Smooth muscle cell (in vitro differentiated cells): ENCODE measurements around the gene PROS1. TPM values are rescaled to one million over a fixed set of nuclear protein-coding genes. Genes with fewer than 3 reads are reported as not detected.
A peak's percentile ranks its signal among the peaks of the same experiment; 100 is the strongest.

ENCODE experiments used
- DNase-seq: peaks from one replicate; lab custom pipeline; 2025; ENCODE audit not compliant: unreplicated experiment; lab: John Stamatoyannopoulos, UW
- H2AFZ ChIP-seq: fragments of 200-600 bp; sonication (generic); 2 replicates; pipeline ENCODE4 v1.6.0; 2016; ENCODE audit warnings: antibody characterized with exemption, low read depth, mild to moderate bottlenecking
- H3F3A ChIP-seq: fragments of 200-600 bp; sonication (generic); 2 replicates; pipeline ENCODE4 v1.6.0; 2017; ENCODE audit warnings: antibody characterized with exemption, low read depth
- H3K27ac ChIP-seq: fragments of 200-600 bp; sonication (generic); 2 replicates; pipeline ENCODE4 v1.5.1; 2016; ENCODE audit warnings: low read depth, mild to moderate bottlenecking
- H3K27me3 ChIP-seq: fragments of 200-600 bp; sonication (generic); 2 replicates; pipeline ENCODE4 v1.6.1; 2016; ENCODE audit warnings: low read depth, mild to moderate bottlenecking
- H3K36me3 ChIP-seq: fragments of 200-600 bp; sonication (generic); 2 replicates; pipeline ENCODE4 v1.5.1; 2016; ENCODE audit warnings: low read depth
- H3K4me1 ChIP-seq: fragments of 200-600 bp; sonication (generic); 2 replicates; pipeline ENCODE4 v1.5.1; 2016; ENCODE audit warnings: low read depth
- H3K4me2 ChIP-seq: fragments of 200-600 bp; sonication (generic); 2 replicates; pipeline ENCODE4 v1.6.0; 2016; ENCODE audit warnings: mild to moderate bottlenecking
- H3K4me3 ChIP-seq: fragments of 200-600 bp; sonication (generic); 2 replicates; pipeline ENCODE4 v1.5.1; 2016; ENCODE audit warnings: mild to moderate bottlenecking
- H3K79me2 ChIP-seq: fragments of 200-600 bp; sonication (generic); 2 replicates; pipeline ENCODE4 v1.6.0; 2016; ENCODE audit warnings: low read depth, mild to moderate bottlenecking
- H3K9ac ChIP-seq: fragments of 200-600 bp; sonication (generic); 2 replicates; pipeline ENCODE4 v1.6.0; 2016; ENCODE audit warnings: low read depth
- H3K9me3 ChIP-seq: fragments of 200-600 bp; sonication (generic); replicated peaks from 2 replicates; pipeline ENCODE4 v1.5.1; 2016; ENCODE audit warnings: low read depth
- H4K20me1 ChIP-seq: fragments of 200-600 bp; sonication (generic); 2 replicates; pipeline ENCODE4 v1.6.0; 2016; ENCODE audit warnings: low read depth
- CTCF ChIP-seq: fragments of 200-600 bp; sonication (generic); IDR thresholded peaks from 2 replicates; pipeline ENCODE4 v1.5.1; 2017; ENCODE audit warnings: borderline replicate concordance, mild to moderate bottlenecking, antibody characterized with exemption; ENCODE audit not compliant: insufficient read depth, poor library complexity, severe bottlenecking
- WGBS: methylation state at CpG from one replicate; pipeline ENCODE4 v1.1.7; 2016; ENCODE audit warnings: low lambda C conversion rate; 5-methylcytosine and 5-hydroxymethylcytosine counted together
- polyA plus RNA-seq: library from polyadenylated mRNA; unstranded; fragments of >200 nt; fragmentation: Nextera tagmentation; extraction: Ambion mirVana; gene quantifications from 2 replicates; pipeline ENCODE4 v1.2.1, GENCODE V29; 2016
- total RNA-seq: library from RNA; depleted of rRNA; stranded (reverse); fragments of >200 nt; gene quantifications from 2 replicates; pipeline ENCODE4 v1.2.3, GENCODE V29; 2014

Gene PROS1
- total and polyA plus RNA-seq, 2 experiments from 2014 or later, result 10.1 to 16.8 TPM

DNA sequence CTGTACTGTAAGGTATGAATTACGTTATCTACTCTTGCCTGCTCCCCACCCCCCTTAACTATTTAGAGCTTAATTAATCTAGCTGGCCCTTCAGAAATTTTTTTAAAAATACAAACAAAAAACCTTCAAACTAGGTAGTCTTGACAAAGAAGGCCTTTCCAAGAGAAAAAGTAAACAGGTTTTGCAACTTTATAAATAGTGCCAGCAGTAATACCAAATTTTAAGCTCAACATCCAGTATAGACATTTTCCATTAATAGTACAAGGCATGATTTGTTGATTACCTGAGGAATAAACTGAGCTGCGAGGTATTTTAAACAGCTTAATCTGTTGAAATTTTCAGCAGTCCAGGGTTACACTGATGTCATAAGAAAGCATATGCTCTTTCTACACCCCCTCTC is 34.6 kb upstream of the PROS1 start:
- Histone ChIP-seq H2AFZ (no peak overlapping the region), H3K36me3 (no peaks in the 10 kb centered on the region), H3K9ac (no peak overlapping the region), H4K20me1 (no peaks in the 10 kb centered on the region), H3K9me3 (no peaks in the 10 kb centered on the region), H3K4me1 (peaks cover 4% of the 10 kb centered on the region), H3K27me3 (no peaks in the 10 kb centered on the region), H3F3A (no peaks in the 10 kb centered on the region), H3K27ac (no peak overlapping the region), H3K4me2 (no peak overlapping the region), H3K79me2 (no peaks in the 10 kb centered on the region), H3K4me3 (no peak overlapping the region)
- WGBS, result 96% methylated on average over 2 of the region's 2 CpGs
- no peak for TF ChIP-seq CTCF
- no peak for DNase-seq

GRCh38 chr3:94004301-94004910 is 30.7 kb upstream of the PROS1 start:
- H2AFZ ChIP-seq, result peak overlapping the region; percentile 76
- H3K27me3 ChIP-seq, result no peaks in the 10 kb centered on the region
- no peaks in the 10 kb centered on the region for H3K9me3 ChIP-seq
- WGBS, result 20% methylated on average over 4 of the region's 4 CpGs
- peak; percentile 73 for TF ChIP-seq CTCF
- no peak for DNase-seq
- H3K9ac ChIP-seq, result peak overlapping the region; percentile 70
- H3K4me2 ChIP-seq, result peak overlapping the region; percentile 86
- H3K27ac ChIP-seq, result no peak overlapping the region
- H4K20me1 ChIP-seq, result no peaks in the 10 kb centered on the region
- no peaks in the 10 kb centered on the region for H3K79me2 ChIP-seq
- H3K4me3 ChIP-seq, result peak overlapping the region; percentile 53
- no peaks in the 10 kb centered on the region for H3F3A ChIP-seq
- H3K4me1 ChIP-seq, result peaks cover 4% of the 10 kb centered on the region
- H3K36me3 ChIP-seq, result no peaks in the 10 kb centered on the region

DNA sequence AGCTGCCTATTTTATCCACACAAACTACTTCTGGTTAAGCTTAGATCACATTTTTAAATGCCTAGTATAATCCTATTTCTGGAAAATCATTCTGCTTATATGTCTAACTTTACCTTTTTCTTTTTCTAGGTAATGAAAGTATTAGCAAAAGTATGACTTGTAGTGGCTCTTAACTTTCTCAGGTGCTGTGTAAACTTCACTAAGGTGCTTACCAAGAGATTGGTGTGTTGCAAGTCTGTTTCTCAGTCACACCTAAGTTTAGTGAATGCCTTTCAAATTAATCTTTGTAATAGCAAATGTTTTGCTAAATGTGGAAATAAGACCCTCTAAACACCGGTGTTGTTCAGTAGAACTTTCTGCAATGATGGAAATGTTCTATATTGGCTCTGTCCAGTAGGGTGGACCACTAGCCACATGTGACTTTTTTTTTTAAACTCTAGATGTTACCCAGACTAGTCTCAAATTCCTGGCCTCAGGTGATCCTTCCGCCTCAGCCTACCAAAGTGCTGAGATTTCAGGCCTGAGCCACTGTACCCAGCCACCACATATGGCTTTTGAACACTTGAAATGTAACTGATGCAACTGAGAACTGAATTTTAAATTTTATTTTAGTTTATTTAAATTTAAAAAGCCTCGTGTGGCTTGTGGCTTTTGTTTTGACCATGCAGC is 28.3 kb upstream of the PROS1 start:
- Histone ChIP-seq H4K20me1 (no peaks in the 10 kb centered on the region), H3F3A (no peaks in the 10 kb centered on the region), H3K27ac (no peak overlapping the region), H3K36me3 (no peaks in the 10 kb centered on the region), H2AFZ (no peak overlapping the region), H3K9ac (no peak overlapping the region), H3K9me3 (no peaks in the 10 kb centered on the region), H3K27me3 (no peaks in the 10 kb centered on the region), H3K79me2 (no peaks in the 10 kb centered on the region), H3K4me3 (no peak overlapping the region), H3K4me1 (peaks cover 4% of the 10 kb centered on the region), H3K4me2 (no peak overlapping the region)
- DNase-seq, result no peak
- WGBS, result 89% methylated on average over 3 of the region's 3 CpGs
- TF ChIP-seq CTCF, result no peak

GRCh38 chr3:94001191-94001590 is 27.5 kb upstream of the PROS1 start:
- H3K9ac ChIP-seq, result no peak overlapping the region
- no peak for DNase-seq
- no peaks in the 10 kb centered on the region for H3K36me3 ChIP-seq
- H3K4me1 ChIP-seq, result peaks cover 4% of the 10 kb centered on the region
- H3K79me2 ChIP-seq, result no peaks in the 10 kb centered on the region
- H3K27ac ChIP-seq, result no peak overlapping the region
- H3K9me3 ChIP-seq, result no peaks in the 10 kb centered on the region
- H3K4me2 ChIP-seq, result no peak overlapping the region
- 93% methylated on average over 1 of the region's 1 CpG for WGBS
- H3F3A ChIP-seq, result no peaks in the 10 kb centered on the region
- H4K20me1 ChIP-seq, result no peaks in the 10 kb centered on the region
- no peak overlapping the region for H3K4me3 ChIP-seq
- TF ChIP-seq CTCF, result no peak
- H3K27me3 ChIP-seq, result no peaks in the 10 kb centered on the region
- no peak overlapping the region for H2AFZ ChIP-seq
